Lower lobe of right lung (tissue), 2 donors: ENCODE data around the gene TTLL1. TPM values are rescaled to one million over a fixed set of nuclear protein-coding genes. Genes with fewer than 3 reads are reported as not detected.
A peak's percentile ranks its signal among the peaks of the same experiment; 100 is the strongest.

Source experiments
- ATAC-seq, 2 donors: fragments of 200-7000 bp; cut with Tn5 transposase; one replicate each; pipeline ENCODE4 v1.9.1; 2020 to 2022; ENCODE audit warnings: mild to moderate bottlenecking in 2 of 2, moderate library complexity in 2 of 2
- DNase-seq: peaks from one replicate; pipeline ENCODE4 v3.0.0-alpha.2; 2020
- H3K27ac ChIP-seq: fragments of 200-600 bp; one replicate; pipeline ENCODE4 v1.8.0; 2022
- H3K27me3 ChIP-seq: fragments of 200-600 bp; one replicate; pipeline ENCODE4 v1.8.0; 2022; ENCODE audit warnings: low read depth
- H3K36me3 ChIP-seq: fragments of 200-600 bp; one replicate; pipeline ENCODE4 v1.8.0; 2022; ENCODE audit warnings: mild to moderate bottlenecking
- H3K4me1 ChIP-seq: fragments of 200-600 bp; one replicate; pipeline ENCODE4 v1.8.0; 2022
- H3K4me3 ChIP-seq: fragments of 200-600 bp; one replicate; pipeline ENCODE4 v1.8.0; 2022; ENCODE audit warnings: mild to moderate bottlenecking
- H3K9me3 ChIP-seq: fragments of 200-600 bp; one replicate; pipeline ENCODE4 v1.8.0; 2022
- intact Hi-C: fragments of 100-400 bp; cut with DNase I; formaldehyde crosslinking; loops from one replicate; pipeline ENCODE4 v1.11.0; 2022
- total RNA-seq: library from RNA; stranded (reverse); fragmentation: NEBNext Ultra II Directional; extraction: Animal tissue kit (Norgen Biotek cat#: 25700); gene quantifications from one replicate; pipeline ENCODE4 v1.2.1, GENCODE V29; 2021
- TF ChIP-seq, protein P1 (sequence below): fragments of 200-600 bp; IDR thresholded peaks from one replicate; pipeline ENCODE4 v1.8.0; 2022; ENCODE audit warnings: antibody characterized with exemption, mild to moderate bottlenecking
- donor health status: DM: no; HTN: yes; CAD: no; lungs with severe emphysema.

TTLL1 gene
- total RNA-seq, 1 donor from 2014 or later: 5.4 TPM

DNA sequence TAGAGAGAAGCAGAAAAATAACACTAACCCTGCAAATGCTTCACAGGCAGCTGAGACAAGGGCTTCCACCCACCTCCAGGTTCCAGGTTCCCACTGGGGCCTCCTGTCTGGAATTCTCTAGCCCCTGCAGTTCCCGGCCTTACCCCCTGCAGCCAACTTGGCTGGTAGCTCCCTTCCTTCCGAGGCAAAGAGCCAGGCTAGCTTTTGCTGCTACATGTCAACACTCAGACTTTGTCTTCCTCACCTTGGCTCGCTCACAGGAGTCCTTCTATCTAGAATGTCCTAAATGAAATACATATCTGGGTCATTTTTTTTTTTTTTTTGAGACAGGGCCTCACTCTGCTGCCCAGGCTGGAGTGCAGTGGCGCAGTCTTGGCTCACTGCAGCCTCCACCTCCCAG, 9.9 kb upstream of the TTLL1 start:
- Histone ChIP-seq H3K4me1 (peaks cover 10% of the 10 kb centered on the region), H3K27ac (no peak overlapping the region), H3K27me3 (no peaks in the 10 kb centered on the region), H3K4me3 (no peak overlapping the region), H3K36me3 (no peaks in the 10 kb centered on the region), H3K9me3 (peaks cover 5% of the 10 kb centered on the region)
- DNase-seq (no peak), ATAC-seq (no peak)
- TF ChIP-seq, protein P1, sequence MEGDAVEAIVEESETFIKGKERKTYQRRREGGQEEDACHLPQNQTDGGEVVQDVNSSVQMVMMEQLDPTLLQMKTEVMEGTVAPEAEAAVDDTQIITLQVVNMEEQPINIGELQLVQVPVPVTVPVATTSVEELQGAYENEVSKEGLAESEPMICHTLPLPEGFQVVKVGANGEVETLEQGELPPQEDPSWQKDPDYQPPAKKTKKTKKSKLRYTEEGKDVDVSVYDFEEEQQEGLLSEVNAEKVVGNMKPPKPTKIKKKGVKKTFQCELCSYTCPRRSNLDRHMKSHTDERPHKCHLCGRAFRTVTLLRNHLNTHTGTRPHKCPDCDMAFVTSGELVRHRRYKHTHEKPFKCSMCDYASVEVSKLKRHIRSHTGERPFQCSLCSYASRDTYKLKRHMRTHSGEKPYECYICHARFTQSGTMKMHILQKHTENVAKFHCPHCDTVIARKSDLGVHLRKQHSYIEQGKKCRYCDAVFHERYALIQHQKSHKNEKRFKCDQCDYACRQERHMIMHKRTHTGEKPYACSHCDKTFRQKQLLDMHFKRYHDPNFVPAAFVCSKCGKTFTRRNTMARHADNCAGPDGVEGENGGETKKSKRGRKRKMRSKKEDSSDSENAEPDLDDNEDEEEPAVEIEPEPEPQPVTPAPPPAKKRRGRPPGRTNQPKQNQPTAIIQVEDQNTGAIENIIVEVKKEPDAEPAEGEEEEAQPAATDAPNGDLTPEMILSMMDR: no peak
- intact Hi-C loops: no loop called here

- DNase-seq (no peak), ATAC-seq (no peak)
- Histone ChIP-seq H3K27ac (no peak overlapping the region), H3K27me3 (no peaks in the 10 kb centered on the region), H3K4me3 (no peak overlapping the region), H3K9me3 (peaks cover 5% of the 10 kb centered on the region), H3K36me3 (no peaks in the 10 kb centered on the region), H3K4me1 (peaks cover 5% of the 10 kb centered on the region)
- intact Hi-C loops: no loop called here
- TF ChIP-seq, protein P1: no peak
Measured at GRCh38 chr22:43098356-43098755, 9.2 kb upstream of the TTLL1 start.

DNA sequence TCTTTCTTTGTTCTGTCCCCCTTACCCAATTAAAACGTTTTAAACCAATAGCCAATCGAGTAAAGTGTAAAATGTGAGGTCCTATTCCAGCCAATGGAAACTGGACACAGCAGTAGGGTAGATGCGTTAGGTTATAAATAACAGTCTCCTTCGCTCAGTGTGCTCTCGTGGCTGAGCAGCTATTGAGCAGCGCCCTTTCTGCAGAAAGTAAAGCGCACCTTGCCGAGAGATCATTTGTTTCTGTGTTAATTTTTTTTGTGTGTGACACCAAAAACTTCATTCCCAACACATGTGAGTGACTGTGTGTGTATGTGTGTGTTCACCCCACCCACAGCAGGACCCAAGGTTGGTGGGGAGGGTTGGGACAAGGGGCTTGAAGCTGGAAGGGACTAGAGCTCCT, 7.2 kb upstream of the TTLL1 start:
- TF ChIP-seq, protein P1: no peak
- peaks cover 5% of the 10 kb centered on the region for H3K4me1 ChIP-seq
- H3K9me3 ChIP-seq: peaks cover 5% of the 10 kb centered on the region
- H3K27ac ChIP-seq: no peak overlapping the region
- no peaks in the 10 kb centered on the region for H3K27me3 ChIP-seq
- intact Hi-C loops: no loop called here
- no peaks in the 10 kb centered on the region for H3K36me3 ChIP-seq
- ATAC-seq (no peak), DNase-seq (no peak)
- H3K4me3 ChIP-seq: no peak overlapping the region

DNA sequence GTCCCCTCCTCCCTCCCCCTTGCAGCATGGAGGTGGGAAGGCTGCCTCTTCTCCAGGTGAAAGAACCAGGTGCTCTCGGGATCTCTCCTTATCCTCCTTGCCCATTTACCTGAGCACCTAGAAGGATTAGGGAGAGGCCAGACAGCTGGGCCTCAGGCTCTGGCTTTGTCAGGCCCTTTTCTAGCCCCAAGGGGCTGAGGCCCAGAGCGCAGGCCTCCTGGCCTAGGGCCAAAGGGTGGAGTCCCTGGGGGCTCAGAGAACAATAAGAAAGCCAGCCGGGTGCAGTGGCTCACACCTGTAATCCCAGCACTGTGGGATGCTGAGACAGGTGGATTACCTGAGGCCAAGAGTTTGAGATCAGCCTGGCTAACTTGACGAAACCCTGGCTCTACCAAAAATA, 5.4 kb upstream of the TTLL1 start:
- no peak for ATAC-seq
- Histone ChIP-seq H3K4me1 (peaks cover 7% of the 10 kb centered on the region), H3K27me3 (no peaks in the 10 kb centered on the region), H3K27ac (no peak overlapping the region), H3K9me3 (peaks cover 5% of the 10 kb centered on the region), H3K36me3 (no peaks in the 10 kb centered on the region), H3K4me3 (no peak overlapping the region)
- TF ChIP-seq, protein P1: no peak
- no peak for DNase-seq
- intact Hi-C loops: no loop called here

GRCh38 chr22:43094085-43094484, 4.9 kb upstream of the TTLL1 start:
- ATAC-seq: no peak
- TF ChIP-seq, protein P1: no peak
- DNase-seq: peak; percentile 61
- H3K27me3 ChIP-seq: no peaks in the 10 kb centered on the region
- H3K27ac ChIP-seq: no peak overlapping the region
- H3K36me3 ChIP-seq: no peaks in the 10 kb centered on the region
- intact Hi-C loops: no loop called here
- H3K4me3 ChIP-seq: no peak overlapping the region
- H3K9me3 ChIP-seq: peaks cover 5% of the 10 kb centered on the region
- peaks cover 9% of the 10 kb centered on the region for H3K4me1 ChIP-seq

- Histone ChIP-seq H3K4me1 (peaks cover 9% of the 10 kb centered on the region), H3K27me3 (no peaks in the 10 kb centered on the region), H3K9me3 (peaks cover 5% of the 10 kb centered on the region), H3K4me3 (no peak overlapping the region), H3K36me3 (no peaks in the 10 kb centered on the region), H3K27ac (no peak overlapping the region)
- no peak for ATAC-seq
- no peak for DNase-seq
- TF ChIP-seq, protein P1: no peak
- intact Hi-C loops: no loop called here
Measured at GRCh38 chr22:43092085-43092484, 2.9 kb upstream of the TTLL1 start.
